H9 (cell line): ENCODE data around the gene PDE4B. TPM values are rescaled to one million over a fixed set of nuclear protein-coding genes. Genes with fewer than 3 reads are reported as not detected.

Experiments used
- DNase-seq: peaks from one replicate; pipeline ENCODE4 v3.0.0-alpha.2; 2017
- H2AFZ ChIP-seq: one replicate; pipeline ENCODE4 v1.6.1; 2013; ENCODE audit warnings: mild to moderate bottlenecking, low read length, control low read depth, moderate library complexity
- H2AK5ac ChIP-seq: 2 replicates; pipeline ENCODE4 v1.6.1; 2013; ENCODE audit warnings: low read length, control low read depth, mixed read lengths; ENCODE audit not compliant: insufficient read length
- H2BK120ac ChIP-seq: one replicate; pipeline ENCODE4 v1.6.1; 2013; ENCODE audit warnings: low read depth, mild to moderate bottlenecking, low read length, control low read depth, inconsistent platforms; ENCODE audit not compliant: poor library complexity, severe bottlenecking
- H2BK12ac ChIP-seq: 2 replicates; pipeline ENCODE4 v1.6.1; 2013; ENCODE audit warnings: low read length, control low read depth, mixed read lengths, low read depth; ENCODE audit not compliant: insufficient read length
- H2BK15ac ChIP-seq: 2 replicates; pipeline ENCODE4 v1.6.1; 2013; ENCODE audit warnings: low read depth, low read length, control low read depth
- H2BK20ac ChIP-seq: one replicate; pipeline ENCODE4 v1.6.1; 2013; ENCODE audit warnings: low read depth, mild to moderate bottlenecking, low read length, control low read depth, inconsistent platforms; ENCODE audit not compliant: poor library complexity, severe bottlenecking
- H2BK5ac ChIP-seq: 2 replicates; pipeline ENCODE4 v1.6.1; 2013; ENCODE audit warnings: low read length, control low read depth, mixed read lengths; ENCODE audit not compliant: insufficient read length
- H3K14ac ChIP-seq: 2 replicates; pipeline ENCODE4 v1.6.1; 2013; ENCODE audit warnings: low read length, control low read depth; ENCODE audit not compliant: insufficient read depth
- H3K18ac ChIP-seq: 2 replicates; pipeline ENCODE4 v1.6.1; 2013; ENCODE audit warnings: low read depth, mild to moderate bottlenecking, mixed read lengths, low read length, control low read depth; ENCODE audit not compliant: insufficient read length
- H3K23ac ChIP-seq: 2 replicates; pipeline ENCODE4 v1.6.1; 2013; ENCODE audit warnings: low read length, control low read depth, mixed read lengths, low read depth; ENCODE audit not compliant: insufficient read length
- H3K23me2 ChIP-seq: 2 replicates; pipeline ENCODE4 v1.6.1; 2013; ENCODE audit warnings: low read depth, mild to moderate bottlenecking, mixed read lengths, low read length, control low read depth; ENCODE audit not compliant: insufficient read length, poor library complexity, severe bottlenecking
- H3K27ac ChIP-seq: 2 replicates; pipeline ENCODE4 v1.5.1; 2013; ENCODE audit warnings: low read length, control low read depth, mixed read lengths, low read depth; ENCODE audit not compliant: insufficient read length
- H3K27me3 ChIP-seq: 2 replicates; pipeline ENCODE4 v1.6.1; 2013; ENCODE audit warnings: low read length, control low read depth, inconsistent platforms; ENCODE audit not compliant: insufficient read depth
- H3K4ac ChIP-seq: 2 replicates; pipeline ENCODE4 v1.6.1; 2013; ENCODE audit warnings: low read depth, mild to moderate bottlenecking, control low read depth, inconsistent platforms, low read length, moderate library complexity
- H3K4me1 ChIP-seq: 2 replicates; pipeline ENCODE4 v1.6.1; 2013; ENCODE audit warnings: low read length, control low read depth, inconsistent platforms; ENCODE audit not compliant: insufficient read depth
- H3K4me2 ChIP-seq: 2 replicates; pipeline ENCODE4 v1.6.1; 2013; ENCODE audit warnings: low read length, control low read depth, mixed read lengths; ENCODE audit not compliant: insufficient read length, insufficient read depth
- H3K56ac ChIP-seq: 2 replicates; pipeline ENCODE4 v1.6.1; 2013; ENCODE audit warnings: low read depth, mild to moderate bottlenecking, mixed read lengths, low read length, control low read depth; ENCODE audit not compliant: insufficient read length
- H3K79me1 ChIP-seq: 2 replicates; pipeline ENCODE4 v1.6.1; 2013; ENCODE audit warnings: low read depth, mild to moderate bottlenecking, moderate library complexity, low read length, control low read depth, inconsistent platforms; ENCODE audit not compliant: insufficient read depth, poor library complexity, severe bottlenecking
- H3K79me2 ChIP-seq: 2 replicates; pipeline ENCODE4 v1.6.1; 2013; ENCODE audit warnings: low read length, control low read depth, inconsistent platforms; ENCODE audit not compliant: insufficient read depth
- H3K9ac ChIP-seq: 2 replicates; pipeline ENCODE4 v1.6.1; 2013; ENCODE audit warnings: low read length, control low read depth, mixed read lengths; ENCODE audit not compliant: insufficient read length; ENCODE audit errors: extremely low read depth
- H3K9me3 ChIP-seq: one replicate; pipeline ENCODE4 v1.6.1; 2013; ENCODE audit warnings: low read depth, low read length, inconsistent platforms; ENCODE audit not compliant: control insufficient read depth
- H3T11ph ChIP-seq: one replicate; pipeline ENCODE4 v1.6.1; 2013; ENCODE audit warnings: mild to moderate bottlenecking, low read length, control low read depth, inconsistent platforms
- H4K20me1 ChIP-seq: one replicate; pipeline ENCODE4 v1.6.1; 2013; ENCODE audit not compliant: control insufficient read depth, insufficient read length, insufficient read depth
- H4K5ac ChIP-seq: 2 replicates; pipeline ENCODE4 v1.6.1; 2013; ENCODE audit warnings: low read depth, mild to moderate bottlenecking, mixed read lengths, low read length, control low read depth; ENCODE audit not compliant: insufficient read length
- H4K8ac ChIP-seq: replicated peaks from 2 replicates; pipeline ENCODE4 v1.6.1; 2013; ENCODE audit warnings: low read length, control low read depth, mixed read lengths, low read depth; ENCODE audit not compliant: insufficient read length
- H4K91ac ChIP-seq: 2 replicates; pipeline ENCODE4 v1.6.1; 2013; ENCODE audit warnings: low read depth, mild to moderate bottlenecking, moderate library complexity, mixed read lengths, low read length, control low read depth; ENCODE audit not compliant: insufficient read length
- H3K27ac Mint-ChIP-seq, 3 experiments: 2 replicates in 2 of 3; 3 replicates in 1 of 3; pipeline ENCODE4 v1.8.0; 2020 to 2021; ENCODE audit warnings: mixed read lengths in 3 of 3, mild to moderate bottlenecking in 1 of 3, moderate library complexity in 1 of 3
- H3K27me3 Mint-ChIP-seq: 2 replicates; pipeline ENCODE4 v1.8.0; 2021; ENCODE audit warnings: low read depth, mild to moderate bottlenecking, moderate library complexity, mixed read lengths
- H3K36me3 Mint-ChIP-seq, 3 experiments: 2 replicates in 2 of 3; 3 replicates in 1 of 3; pipeline ENCODE4 v1.8.0; 2020 to 2021; ENCODE audit warnings: low read depth in 3 of 3, mixed read lengths in 3 of 3; ENCODE audit not compliant: insufficient read depth in 1 of 3
- H3K4me1 Mint-ChIP-seq, 2 experiments: 2 replicates each; pipeline ENCODE4 v1.8.0; 2020; ENCODE audit warnings: mixed read lengths in 2 of 2
- H3K4me3 Mint-ChIP-seq, 2 experiments: 2 replicates in 1 of 2; 3 replicates in 1 of 2; pipeline ENCODE4 v1.8.0; 2020 to 2021; ENCODE audit warnings: mild to moderate bottlenecking in 2 of 2, mixed read lengths in 2 of 2, moderate library complexity in 1 of 2
- H3K9me3 Mint-ChIP-seq, 2 experiments: 2 replicates in 1 of 2; 3 replicates in 1 of 2; pipeline ENCODE4 v1.8.0; 2020; ENCODE audit warnings: mild to moderate bottlenecking in 2 of 2, mixed read lengths in 2 of 2, moderate library complexity in 1 of 2
- CTCF ChIP-seq: fragments of 200-600 bp; sonication (generic); conservative IDR thresholded peaks from 3 replicates; pipeline ENCODE4 v1.8.0; 2021; ENCODE audit warnings: antibody characterized with exemption, mild to moderate bottlenecking
- WGBS: extraction: QIAGEN DNeasy Blood & Tissue Kit; methylation state at CpG from one replicate; pipeline ENCODE4 v1.1.7; 2013; ENCODE audit warnings: missing lambda C conversion rate, low lambda C conversion rate, mixed read lengths; ENCODE audit not compliant: insufficient read length; ENCODE audit errors: extremely low coverage; 5-methylcytosine and 5-hydroxymethylcytosine counted together
- total RNA-seq: library from RNA; stranded (reverse); gene quantifications from 2 replicates; pipeline ENCODE4 v1.2.1, GENCODE V29; 2021

Gene PDE4B
- total RNA-seq, 1 experiment from 2014 or later, result 19.8 TPM

GRCh38 chr1:65894738-65895605, 102.3 kb downstream of the PDE4B start:
- H2BK12ac ChIP-seq, result no peak overlapping the region
- H3K36me3 Mint-ChIP-seq, result no peaks in the 10 kb centered on the region; a peak in 1 of 7 replicates
- no peaks in the 10 kb centered on the region for H3K9me3 ChIP-seq
- H2AK5ac ChIP-seq, result no peak overlapping the region
- H3K79me1 ChIP-seq, result no peaks in the 10 kb centered on the region
- H3K23ac ChIP-seq, result no peak overlapping the region
- H4K91ac ChIP-seq, result no peak overlapping the region
- H3K27me3 Mint-ChIP-seq, result no peaks in the 10 kb centered on the region
- no peak overlapping the region for H4K8ac ChIP-seq
- no peak overlapping the region for H3K56ac ChIP-seq
- no peak overlapping the region for H3K27ac Mint-ChIP-seq
- no peaks in the 10 kb centered on the region for H3K4me1 Mint-ChIP-seq
- TF ChIP-seq CTCF, result no peak
- no peak overlapping the region for H3K27ac ChIP-seq
- H3K9ac ChIP-seq, result no peak overlapping the region
- H3T11ph ChIP-seq, result no peak overlapping the region
- no peak overlapping the region for H2BK120ac ChIP-seq
- H3K4me2 ChIP-seq, result no peak overlapping the region
- WGBS, result no CpG with 5 or more reads among the region's 8 CpGs
- H2BK20ac ChIP-seq, result no peak overlapping the region
- no peaks in the 10 kb centered on the region for H4K20me1 ChIP-seq
- no peak overlapping the region for H3K4ac ChIP-seq
- H3K27me3 ChIP-seq, result no peaks in the 10 kb centered on the region
- no peaks in the 10 kb centered on the region for H3K4me1 ChIP-seq
- no peak overlapping the region for H3K4me3 Mint-ChIP-seq
- no peaks in the 10 kb centered on the region for H3K79me2 ChIP-seq
- H2BK15ac ChIP-seq, result no peak overlapping the region
- no peak overlapping the region for H3K18ac ChIP-seq
- H3K9me3 Mint-ChIP-seq, result peaks cover 0 to 3% of the 10 kb centered on the region in 2 experiments; a peak in 3 of 5 replicates
- H3K14ac ChIP-seq, result no peak overlapping the region
- H2BK5ac ChIP-seq, result no peak overlapping the region
- no peak for DNase-seq
- no peak overlapping the region for H2AFZ ChIP-seq
- no peak overlapping the region for H4K5ac ChIP-seq
- no peaks in the 10 kb centered on the region for H3K23me2 ChIP-seq
